H9 (cell line): ENCODE results near the gene MMP11. TPM values are rescaled to one million over a fixed set of nuclear protein-coding genes. Genes with fewer than 3 reads are reported as not detected.

Experiments
- DNase-seq: peaks from one replicate; pipeline ENCODE4 v3.0.0-alpha.2; 2017
- H2AFZ ChIP-seq: one replicate; pipeline ENCODE4 v1.6.1; 2013; ENCODE audit warnings: mild to moderate bottlenecking, low read length, control low read depth, moderate library complexity
- H2AK5ac ChIP-seq: 2 replicates; pipeline ENCODE4 v1.6.1; 2013; ENCODE audit warnings: low read length, control low read depth, mixed read lengths; ENCODE audit not compliant: insufficient read length
- H2BK120ac ChIP-seq: one replicate; pipeline ENCODE4 v1.6.1; 2013; ENCODE audit warnings: low read depth, mild to moderate bottlenecking, low read length, control low read depth, inconsistent platforms; ENCODE audit not compliant: poor library complexity, severe bottlenecking
- H2BK12ac ChIP-seq: 2 replicates; pipeline ENCODE4 v1.6.1; 2013; ENCODE audit warnings: low read length, control low read depth, mixed read lengths, low read depth; ENCODE audit not compliant: insufficient read length
- H2BK15ac ChIP-seq: 2 replicates; pipeline ENCODE4 v1.6.1; 2013; ENCODE audit warnings: low read depth, low read length, control low read depth
- H2BK20ac ChIP-seq: one replicate; pipeline ENCODE4 v1.6.1; 2013; ENCODE audit warnings: low read depth, mild to moderate bottlenecking, low read length, control low read depth, inconsistent platforms; ENCODE audit not compliant: poor library complexity, severe bottlenecking
- H2BK5ac ChIP-seq: 2 replicates; pipeline ENCODE4 v1.6.1; 2013; ENCODE audit warnings: low read length, control low read depth, mixed read lengths; ENCODE audit not compliant: insufficient read length
- H3K14ac ChIP-seq: 2 replicates; pipeline ENCODE4 v1.6.1; 2013; ENCODE audit warnings: low read length, control low read depth; ENCODE audit not compliant: insufficient read depth
- H3K18ac ChIP-seq: 2 replicates; pipeline ENCODE4 v1.6.1; 2013; ENCODE audit warnings: low read depth, mild to moderate bottlenecking, mixed read lengths, low read length, control low read depth; ENCODE audit not compliant: insufficient read length
- H3K23ac ChIP-seq: 2 replicates; pipeline ENCODE4 v1.6.1; 2013; ENCODE audit warnings: low read length, control low read depth, mixed read lengths, low read depth; ENCODE audit not compliant: insufficient read length
- H3K23me2 ChIP-seq: 2 replicates; pipeline ENCODE4 v1.6.1; 2013; ENCODE audit warnings: low read depth, mild to moderate bottlenecking, mixed read lengths, low read length, control low read depth; ENCODE audit not compliant: insufficient read length, poor library complexity, severe bottlenecking
- H3K27ac ChIP-seq: 2 replicates; pipeline ENCODE4 v1.5.1; 2013; ENCODE audit warnings: low read length, control low read depth, mixed read lengths, low read depth; ENCODE audit not compliant: insufficient read length
- H3K27me3 ChIP-seq: 2 replicates; pipeline ENCODE4 v1.6.1; 2013; ENCODE audit warnings: low read length, control low read depth, inconsistent platforms; ENCODE audit not compliant: insufficient read depth
- H3K4ac ChIP-seq: 2 replicates; pipeline ENCODE4 v1.6.1; 2013; ENCODE audit warnings: low read depth, mild to moderate bottlenecking, control low read depth, inconsistent platforms, low read length, moderate library complexity
- H3K4me1 ChIP-seq: 2 replicates; pipeline ENCODE4 v1.6.1; 2013; ENCODE audit warnings: low read length, control low read depth, inconsistent platforms; ENCODE audit not compliant: insufficient read depth
- H3K4me2 ChIP-seq: 2 replicates; pipeline ENCODE4 v1.6.1; 2013; ENCODE audit warnings: low read length, control low read depth, mixed read lengths; ENCODE audit not compliant: insufficient read length, insufficient read depth
- H3K56ac ChIP-seq: 2 replicates; pipeline ENCODE4 v1.6.1; 2013; ENCODE audit warnings: low read depth, mild to moderate bottlenecking, mixed read lengths, low read length, control low read depth; ENCODE audit not compliant: insufficient read length
- H3K79me1 ChIP-seq: 2 replicates; pipeline ENCODE4 v1.6.1; 2013; ENCODE audit warnings: low read depth, mild to moderate bottlenecking, moderate library complexity, low read length, control low read depth, inconsistent platforms; ENCODE audit not compliant: insufficient read depth, poor library complexity, severe bottlenecking
- H3K79me2 ChIP-seq: 2 replicates; pipeline ENCODE4 v1.6.1; 2013; ENCODE audit warnings: low read length, control low read depth, inconsistent platforms; ENCODE audit not compliant: insufficient read depth
- H3K9ac ChIP-seq: 2 replicates; pipeline ENCODE4 v1.6.1; 2013; ENCODE audit warnings: low read length, control low read depth, mixed read lengths; ENCODE audit not compliant: insufficient read length; ENCODE audit errors: extremely low read depth
- H3K9me3 ChIP-seq: one replicate; pipeline ENCODE4 v1.6.1; 2013; ENCODE audit warnings: low read depth, low read length, inconsistent platforms; ENCODE audit not compliant: control insufficient read depth
- H3T11ph ChIP-seq: one replicate; pipeline ENCODE4 v1.6.1; 2013; ENCODE audit warnings: mild to moderate bottlenecking, low read length, control low read depth, inconsistent platforms
- H4K20me1 ChIP-seq: one replicate; pipeline ENCODE4 v1.6.1; 2013; ENCODE audit not compliant: control insufficient read depth, insufficient read length, insufficient read depth
- H4K5ac ChIP-seq: 2 replicates; pipeline ENCODE4 v1.6.1; 2013; ENCODE audit warnings: low read depth, mild to moderate bottlenecking, mixed read lengths, low read length, control low read depth; ENCODE audit not compliant: insufficient read length
- H4K8ac ChIP-seq: replicated peaks from 2 replicates; pipeline ENCODE4 v1.6.1; 2013; ENCODE audit warnings: low read length, control low read depth, mixed read lengths, low read depth; ENCODE audit not compliant: insufficient read length
- H4K91ac ChIP-seq: 2 replicates; pipeline ENCODE4 v1.6.1; 2013; ENCODE audit warnings: low read depth, mild to moderate bottlenecking, moderate library complexity, mixed read lengths, low read length, control low read depth; ENCODE audit not compliant: insufficient read length
- H3K27ac Mint-ChIP-seq, 3 experiments: 2 replicates in 2 of 3; 3 replicates in 1 of 3; pipeline ENCODE4 v1.8.0; 2020 to 2021; ENCODE audit warnings: mixed read lengths in 3 of 3, mild to moderate bottlenecking in 1 of 3, moderate library complexity in 1 of 3
- H3K27me3 Mint-ChIP-seq: 2 replicates; pipeline ENCODE4 v1.8.0; 2021; ENCODE audit warnings: low read depth, mild to moderate bottlenecking, moderate library complexity, mixed read lengths
- H3K36me3 Mint-ChIP-seq, 3 experiments: 2 replicates in 2 of 3; 3 replicates in 1 of 3; pipeline ENCODE4 v1.8.0; 2020 to 2021; ENCODE audit warnings: low read depth in 3 of 3, mixed read lengths in 3 of 3; ENCODE audit not compliant: insufficient read depth in 1 of 3
- H3K4me1 Mint-ChIP-seq, 2 experiments: 2 replicates each; pipeline ENCODE4 v1.8.0; 2020; ENCODE audit warnings: mixed read lengths in 2 of 2
- H3K4me3 Mint-ChIP-seq, 2 experiments: 2 replicates in 1 of 2; 3 replicates in 1 of 2; pipeline ENCODE4 v1.8.0; 2020 to 2021; ENCODE audit warnings: mild to moderate bottlenecking in 2 of 2, mixed read lengths in 2 of 2, moderate library complexity in 1 of 2
- H3K9me3 Mint-ChIP-seq, 2 experiments: 2 replicates in 1 of 2; 3 replicates in 1 of 2; pipeline ENCODE4 v1.8.0; 2020; ENCODE audit warnings: mild to moderate bottlenecking in 2 of 2, mixed read lengths in 2 of 2, moderate library complexity in 1 of 2
- CTCF ChIP-seq: fragments of 200-600 bp; sonication (generic); conservative IDR thresholded peaks from 3 replicates; pipeline ENCODE4 v1.8.0; 2021; ENCODE audit warnings: antibody characterized with exemption, mild to moderate bottlenecking
- WGBS: extraction: QIAGEN DNeasy Blood & Tissue Kit; methylation state at CpG from one replicate; pipeline ENCODE4 v1.1.7; 2013; ENCODE audit warnings: missing lambda C conversion rate, low lambda C conversion rate, mixed read lengths; ENCODE audit not compliant: insufficient read length; ENCODE audit errors: extremely low coverage; 5-methylcytosine and 5-hydroxymethylcytosine counted together
- total RNA-seq: library from RNA; stranded (reverse); gene quantifications from 2 replicates; pipeline ENCODE4 v1.2.1, GENCODE V29; 2021

Gene MMP11
- total RNA-seq, 1 experiment from 2014 or later = 5.3 TPM

GRCh38 chr22:23753385-23753784, 19.3 kb upstream of the MMP11 start:
- no peak for DNase-seq
- Histone ChIP-seq H3K14ac (no peak overlapping the region), H4K91ac (no peak overlapping the region), H3T11ph (no peak overlapping the region), H3K4me2 (no peak overlapping the region), H3K79me2 (no peaks in the 10 kb centered on the region), H3K4me1 (no peaks in the 10 kb centered on the region; the same call in 1 of the 2 replicates), H3K4ac (no peak overlapping the region), H3K27me3 (no peaks in the 10 kb centered on the region), H3K56ac (no peak overlapping the region), H2BK12ac (no peak overlapping the region), H3K79me1 (no peaks in the 10 kb centered on the region), H4K5ac (no peak overlapping the region), H2BK120ac (no peak overlapping the region), H2AFZ (no peak overlapping the region), H2BK20ac (no peak overlapping the region), H4K8ac (no peak overlapping the region), H3K23ac (no peak overlapping the region), H3K9ac (no peak overlapping the region), H2BK15ac (no peak overlapping the region), H4K20me1 (no peaks in the 10 kb centered on the region), H3K9me3 (no peaks in the 10 kb centered on the region), H2BK5ac (no peak overlapping the region), H2AK5ac (no peak overlapping the region), H3K27ac (no peak overlapping the region), H3K18ac (no peak overlapping the region), H3K23me2 (peaks cover 8% of the 10 kb centered on the region)
- TF ChIP-seq CTCF = no peak
- whole genome bisulfite sequencing = no CpG with 5 or more reads among the region's 2 CpGs
- Mint-ChIP-seq H3K4me3 (no peak overlapping the region), H3K27me3 (peaks cover 10% of the 10 kb centered on the region), H3K36me3 (no peaks in the 10 kb centered on the region; a peak in 1 of 7 replicates), H3K4me1 (peaks cover 19 to 47% of the 10 kb centered on the region in 2 experiments), H3K9me3 (no peaks in the 10 kb centered on the region; a peak in 1 of 5 replicates), H3K27ac (no peak overlapping the region; a peak in 1 of 7 replicates)
